OCI-LY7 (cell line): Measurements from ENCODE around the gene COX4I1.

ENCODE experiments used
- EZH2phosphoT487 ChIP-seq: fragments of 200-600 bp; sonication (generic); IDR thresholded peaks from 2 replicates; pipeline ENCODE4 v1.6.1; 2018; ENCODE audit warnings: low read depth, borderline replicate concordance, mild to moderate bottlenecking, mixed run types, antibody characterized with exemption, low read length, moderate library complexity, mixed read lengths
- TF ChIP-seq, protein P1 (sequence below): fragments of 200-600 bp; sonication (generic); conservative IDR thresholded peaks from 2 replicates; pipeline ENCODE4 v1.5.1; 2014; ENCODE audit warnings: mild to moderate bottlenecking, antibody characterized with exemption, low read length, moderate library complexity, mixed read lengths

GRCh38 chr16:85834741-85835140 is 35.2 kb downstream of the COX4I1 start:
- TF ChIP-seq, protein P1, sequence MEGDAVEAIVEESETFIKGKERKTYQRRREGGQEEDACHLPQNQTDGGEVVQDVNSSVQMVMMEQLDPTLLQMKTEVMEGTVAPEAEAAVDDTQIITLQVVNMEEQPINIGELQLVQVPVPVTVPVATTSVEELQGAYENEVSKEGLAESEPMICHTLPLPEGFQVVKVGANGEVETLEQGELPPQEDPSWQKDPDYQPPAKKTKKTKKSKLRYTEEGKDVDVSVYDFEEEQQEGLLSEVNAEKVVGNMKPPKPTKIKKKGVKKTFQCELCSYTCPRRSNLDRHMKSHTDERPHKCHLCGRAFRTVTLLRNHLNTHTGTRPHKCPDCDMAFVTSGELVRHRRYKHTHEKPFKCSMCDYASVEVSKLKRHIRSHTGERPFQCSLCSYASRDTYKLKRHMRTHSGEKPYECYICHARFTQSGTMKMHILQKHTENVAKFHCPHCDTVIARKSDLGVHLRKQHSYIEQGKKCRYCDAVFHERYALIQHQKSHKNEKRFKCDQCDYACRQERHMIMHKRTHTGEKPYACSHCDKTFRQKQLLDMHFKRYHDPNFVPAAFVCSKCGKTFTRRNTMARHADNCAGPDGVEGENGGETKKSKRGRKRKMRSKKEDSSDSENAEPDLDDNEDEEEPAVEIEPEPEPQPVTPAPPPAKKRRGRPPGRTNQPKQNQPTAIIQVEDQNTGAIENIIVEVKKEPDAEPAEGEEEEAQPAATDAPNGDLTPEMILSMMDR, result no peak
- no peak for TF ChIP-seq EZH2phosphoT487
